GM18511 (cell line): ENCODE data around the gene PPP1R10.

Source experiments
- ATAC-seq: cut with Tn5 transposase; IDR thresholded peaks from one replicate; pipeline ENCODE4 v1.9.1; 2021; ENCODE audit warnings: mild to moderate bottlenecking, moderate library complexity; ENCODE audit not compliant: unreplicated experiment

Gene PPP1R10

DNA sequence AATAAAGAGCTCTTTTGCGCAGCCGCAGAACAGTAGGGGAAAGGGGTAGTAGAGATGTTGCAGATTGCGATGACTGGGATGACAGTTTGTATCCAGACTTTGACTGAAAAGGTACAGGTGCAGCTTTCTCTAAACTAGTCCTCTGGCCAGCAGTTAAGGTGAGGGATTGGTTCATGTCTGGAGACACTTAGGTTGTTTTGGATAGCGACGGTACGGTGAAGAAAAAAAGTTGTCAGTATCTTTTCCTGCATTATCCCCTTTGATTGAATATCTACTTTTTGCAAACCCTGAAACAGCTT lies 59.4 kb downstream of the PPP1R10 start:
- no peak for ATAC-seq

DNA sequence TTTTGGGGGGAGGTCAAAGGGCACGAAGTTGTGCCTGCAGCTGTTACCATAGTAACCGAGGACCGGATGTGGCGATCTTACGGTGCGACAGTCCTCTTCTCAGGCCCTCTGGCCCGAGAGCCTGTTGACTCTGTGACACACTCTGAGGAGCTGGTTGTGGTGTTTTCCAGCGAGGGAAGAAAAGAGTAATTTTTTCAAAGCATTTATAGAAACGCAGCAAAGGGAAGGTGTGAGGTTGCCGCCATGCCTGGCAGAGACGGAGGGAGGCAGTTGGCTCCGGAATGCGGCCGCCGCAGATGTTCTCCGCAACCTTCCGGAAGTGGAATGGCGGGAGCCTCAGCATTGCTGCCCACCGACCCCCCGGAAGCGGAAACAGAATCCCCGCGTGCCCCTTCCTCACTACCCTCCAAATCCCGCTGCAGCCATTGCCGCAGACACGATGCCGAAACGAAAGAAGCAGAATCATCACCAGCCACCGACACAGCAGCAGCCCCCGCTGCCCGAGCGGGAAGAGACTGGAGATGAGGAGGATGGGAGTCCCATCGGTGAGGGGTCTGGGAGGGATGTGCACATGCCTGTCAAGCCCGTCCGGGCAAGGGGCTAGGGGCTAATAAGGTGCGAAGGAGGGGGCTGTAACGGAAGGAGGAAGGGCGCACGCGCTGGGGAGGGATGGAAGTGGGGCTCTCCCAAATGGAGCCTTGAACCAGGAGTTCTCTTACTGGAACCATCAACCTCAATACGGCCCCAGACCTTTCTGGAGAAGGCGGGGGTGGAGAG lies 59.9 kb downstream of the PPP1R10 start, which contains the start of gene PRR3:
TSS of gene PRR3 (plus strand) at position 390 of the 777 bp plus-strand sequence. CDS start at position 440, 50 bp downstream.
- peak; percentile 71 for ATAC-seq

DNA sequence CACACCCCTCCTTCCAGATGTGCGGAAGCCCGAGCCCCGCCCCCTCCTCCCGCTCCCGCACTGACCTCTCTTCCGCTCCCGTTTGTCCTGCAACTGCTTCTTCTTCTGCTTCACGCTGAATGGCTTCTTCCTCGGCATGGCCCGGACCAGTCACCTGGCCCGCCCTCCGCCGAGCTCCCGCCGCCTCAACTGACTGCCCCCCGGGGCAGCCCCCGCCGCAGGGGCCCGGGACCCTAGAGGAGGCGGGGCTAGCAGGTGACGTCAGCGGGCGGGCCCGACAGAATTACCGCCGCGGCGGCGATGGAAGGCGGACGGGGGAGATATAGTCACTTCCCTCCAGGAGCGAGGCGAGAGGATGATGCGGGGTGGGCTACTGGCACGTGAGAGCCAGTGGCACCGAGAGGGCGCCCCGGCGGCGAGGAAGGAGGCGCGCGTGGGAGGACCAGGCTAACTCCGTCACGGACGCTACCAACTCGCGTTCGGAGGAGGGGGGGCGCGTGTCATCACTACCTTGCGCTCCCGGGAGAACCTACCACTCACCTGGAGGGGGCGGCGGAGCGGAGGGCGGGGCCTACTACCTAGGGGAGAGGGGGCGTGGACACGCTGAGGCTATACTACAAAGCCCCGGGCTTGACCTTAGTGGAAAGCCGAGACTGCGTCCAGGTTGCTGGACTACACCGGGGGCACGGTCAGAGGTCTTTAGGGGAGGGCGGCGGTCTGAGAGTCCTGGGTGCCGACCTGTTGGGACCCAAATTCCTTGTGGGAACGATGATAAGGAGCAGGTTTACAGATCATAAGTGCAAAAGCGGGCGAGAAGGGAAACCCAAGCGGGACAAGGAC lies 60.8 kb downstream of the PPP1R10 start, which contains the start of gene GNL1:
TSS of gene GNL1 (minus strand) at position 424 of the 840 bp plus-strand sequence. CDS start at position 138, 286 bp downstream.
- ATAC-seq = peak; percentile 86

DNA sequence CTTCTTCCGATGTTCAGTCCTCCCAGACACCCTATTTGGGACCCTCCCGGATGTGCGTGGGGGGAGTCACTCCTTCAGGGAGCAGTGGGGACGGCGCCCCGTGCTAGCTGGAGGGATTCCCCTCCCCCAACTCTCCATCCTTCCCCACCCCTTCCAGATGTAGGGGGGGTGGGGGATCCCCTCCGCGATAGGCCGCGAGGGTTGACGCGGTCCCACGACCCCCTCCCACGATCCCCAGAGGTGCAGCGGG lies 61.3 kb downstream of the PPP1R10 start:
- ATAC-seq = no peak

DNA sequence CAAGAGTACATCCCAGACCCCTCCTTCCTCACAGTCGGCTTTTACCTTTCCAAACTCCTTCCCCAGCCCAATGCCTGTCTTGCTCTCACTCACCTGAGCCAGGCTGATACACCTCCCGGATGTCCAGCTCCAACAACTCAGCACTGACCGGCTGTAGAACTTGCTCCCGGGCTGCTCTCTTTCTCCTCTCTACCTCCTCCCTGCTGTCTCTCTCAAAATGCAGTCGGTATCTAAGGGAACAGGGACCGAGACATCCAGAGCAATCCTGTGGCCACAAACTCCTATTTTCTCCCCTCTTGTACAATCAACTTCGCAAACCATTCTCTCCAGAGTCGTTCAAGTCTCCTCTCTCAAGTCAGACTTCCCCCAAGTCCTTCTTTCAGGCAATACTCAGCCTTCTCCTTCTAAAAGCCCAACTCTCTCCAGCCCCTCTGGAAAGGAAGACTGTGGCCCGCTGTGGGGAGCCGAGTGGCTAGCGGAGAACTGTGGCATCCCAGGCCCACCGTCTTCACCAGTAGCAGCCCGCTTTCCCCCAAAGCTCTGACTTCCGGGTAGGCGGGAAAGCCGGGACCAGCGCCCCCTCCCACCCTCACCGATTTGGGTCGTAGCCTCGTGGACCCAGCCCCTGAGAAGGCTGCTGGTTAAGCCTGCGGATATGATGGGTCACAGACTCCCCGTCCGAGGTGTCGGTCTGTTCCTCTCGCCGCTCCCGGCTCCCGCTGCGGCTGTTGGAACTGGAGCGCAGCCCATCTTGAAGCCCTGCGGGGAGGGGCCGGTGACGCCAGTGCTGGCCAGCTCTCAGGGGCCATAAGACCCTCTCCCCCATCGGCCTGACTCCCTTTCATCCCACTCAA lies 61.9 kb downstream of the PPP1R10 start:
- no peak for ATAC-seq

DNA sequence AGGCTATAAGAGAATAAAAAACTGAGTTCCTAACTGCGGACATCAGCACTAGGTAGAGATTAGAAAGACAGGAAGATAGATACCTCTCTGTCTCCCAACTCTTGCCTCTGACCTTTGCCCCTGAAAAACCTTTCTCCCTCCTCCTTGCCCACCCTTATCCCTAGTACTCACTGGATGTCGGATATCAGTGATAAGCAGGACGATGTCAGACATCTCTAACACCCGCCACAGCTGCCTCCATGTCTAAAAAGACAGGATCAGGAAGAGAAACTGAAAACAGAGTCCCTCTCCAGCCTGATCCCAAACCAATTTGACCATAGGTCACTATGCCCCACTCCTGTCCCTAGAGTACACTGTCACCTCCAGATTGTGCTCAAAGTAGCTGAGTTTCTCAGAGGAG lies 62.6 kb downstream of the PPP1R10 start:
- ATAC-seq = no peak
